Breast epithelium (tissue), 4 donors: ENCODE data around the gene TLK1. TPM values are rescaled to one million over a fixed set of nuclear protein-coding genes. Genes with fewer than 3 reads are reported as not detected.
"Not testable (repeated sequence)": the region's sequence is repeated elsewhere in the genome, so short reads cannot be mapped to it uniquely, and the experiment has no call there.

ENCODE experiments used
- DNase-seq, 2 donors: peaks; one replicate each; pipeline ENCODE4 v3.0.0-alpha.2; 2019; ENCODE audit warnings: low spot score in 2 of 2
- H3K27ac ChIP-seq, 2 donors: fragments of 200-600 bp; sonication (generic) in 1 of 2; one replicate each; pipeline ENCODE4 v1.5.1; 2016 to 2019; ENCODE audit warnings: mild to moderate bottlenecking in 1 of 2
- H3K27me3 ChIP-seq, 2 donors: fragments of 200-600 bp; sonication (generic) in 1 of 2; one replicate each; pipeline versions ENCODE4 v1.5.1 to v1.6.0; 2017 to 2019; ENCODE audit warnings: control low read depth in 1 of 2, mild to moderate bottlenecking in 1 of 2
- H3K36me3 ChIP-seq: fragments of 200-600 bp; one replicate; pipeline ENCODE4 v1.5.1; 2019
- H3K4me1 ChIP-seq, 2 donors: fragments of 200-600 bp; sonication (generic); one replicate each; pipeline ENCODE4 v1.5.1; 2016 to 2019; ENCODE audit warnings: control low read depth in 1 of 2
- H3K4me3 ChIP-seq, 3 donors: fragments of 200-600 bp; sonication (generic); 1 replicate in 2 of 3; 2 replicates in 1 of 3; pipeline ENCODE4 v1.5.1; 2016 to 2019; ENCODE audit warnings: mild to moderate bottlenecking in 3 of 3, moderate library complexity in 2 of 3
- H3K9me3 ChIP-seq, 2 donors: fragments of 200-600 bp; sonication (generic) in 1 of 2; one replicate each; pipeline ENCODE4 v1.5.1; 2016 to 2019; ENCODE audit warnings: control low read depth in 1 of 2
- CTCF ChIP-seq, 3 donors: fragments of 450-650 bp; IDR thresholded peaks; one replicate each; pipeline ENCODE4 v1.5.1; 2016 to 2017; ENCODE audit warnings: antibody characterized with exemption in 3 of 3, mild to moderate bottlenecking in 3 of 3, moderate library complexity in 3 of 3
- POLR2A ChIP-seq: fragments of 450-650 bp; IDR thresholded peaks from one replicate; pipeline ENCODE4 v1.6.1; 2016; ENCODE audit warnings: antibody characterized with exemption, mild to moderate bottlenecking, moderate library complexity
- POLR2AphosphoS5 ChIP-seq, 3 donors: sonication (generic); formaldehyde crosslinking; IDR thresholded peaks; one replicate each; pipeline ENCODE4 v1.6.1; 2017; ENCODE audit warnings: antibody characterized with exemption in 3 of 3
- intact Hi-C: fragments of 100-400 bp; cut with DNase I; formaldehyde crosslinking; loops from one replicate; pipeline ENCODE4 v1.15.1; 2023; ENCODE audit warnings: low total_unique reads
- total RNA-seq, 3 donors: library from RNA; depleted of rRNA; stranded (reverse); fragments of >200 nt; gene quantifications; one replicate each; pipeline ENCODE4 v1.1.0, GENCODE V29; 2016

Gene TLK1
- total RNA-seq, 3 donors from 2014 or later = 34.1 to 45.7 (median 40.6) TPM

- H3K27ac ChIP-seq = no peak overlapping the region
- H3K9me3 ChIP-seq = no peaks in the 10 kb centered on the region
- no peak for DNase-seq
- H3K27me3 ChIP-seq = no peaks in the 10 kb centered on the region
- no peaks in the 10 kb centered on the region for H3K4me1 ChIP-seq
- no peaks in the 10 kb centered on the region for H3K36me3 ChIP-seq
- H3K4me3 ChIP-seq = no peak overlapping the region
- intact Hi-C loops = no loop called here
- TF ChIP-seq POLR2A (no peak), POLR2AphosphoS5 (IDR thresholded peaks at IDR 0.05) (no peak), CTCF (IDR thresholded peaks at IDR 0.05) (no peak)
These were observed 5.3 kb upstream of the TLK1 start for GRCh38 chr2:171165967-171166327.

GRCh38 chr2:171163261-171163660 is 2.6 kb upstream of the TLK1 start:
- intact Hi-C loops = no loop called here
- H3K4me3 ChIP-seq = no peak overlapping the region
- no peaks in the 10 kb centered on the region for H3K27me3 ChIP-seq
- TF ChIP-seq CTCF (IDR thresholded peaks at IDR 0.05) (no peak), POLR2AphosphoS5 (IDR thresholded peaks at IDR 0.05) (no peak), POLR2A (no peak)
- H3K9me3 ChIP-seq = no peaks in the 10 kb centered on the region
- no peaks in the 10 kb centered on the region for H3K4me1 ChIP-seq
- H3K36me3 ChIP-seq = no peaks in the 10 kb centered on the region
- DNase-seq = no peak
- H3K27ac ChIP-seq = no peak overlapping the region

- H3K36me3 ChIP-seq, H3K4me1 ChIP-seq, H3K27ac ChIP-seq, DNase-seq, H3K4me3 ChIP-seq, intact Hi-C loops, H3K9me3 ChIP-seq, H3K27me3 ChIP-seq: not testable (repeated sequence)
These were observed 2.0 kb upstream of the TLK1 start for GRCh38 chr2:171162522-171163197.

GRCh38 chr2:171160956-171161740 is 455 bp upstream of the TLK1 start:
- Histone ChIP-seq H3K4me3 (peak overlapping the region; percentile 68 to 97 (median 86)), H3K36me3 (no peaks in the 10 kb centered on the region), H3K27me3 (no peaks in the 10 kb centered on the region), H3K9me3 (no peaks in the 10 kb centered on the region), H3K4me1 (no peaks in the 10 kb centered on the region), H3K27ac (peak overlapping the region; percentile 98 to 99)
- intact Hi-C loops = no loop called here
- no peak for TF ChIP-seq CTCF (IDR thresholded peaks at IDR 0.05)
- TF ChIP-seq POLR2A = no peak
- no peak for TF ChIP-seq POLR2AphosphoS5 (IDR thresholded peaks at IDR 0.05)
- DNase-seq = peak; percentile 58 to 66

- peak in 1 of 3 donors; percentile 1 for TF ChIP-seq CTCF (IDR thresholded peaks at IDR 0.05)
- no peak for TF ChIP-seq POLR2A
- no peak for TF ChIP-seq POLR2AphosphoS5 (IDR thresholded peaks at IDR 0.05)
- intact Hi-C loops = no loop called here
- H3K27ac ChIP-seq = peak overlapping the region; percentile 98 to 99
- H3K36me3 ChIP-seq = no peaks in the 10 kb centered on the region
- no peaks in the 10 kb centered on the region for H3K27me3 ChIP-seq
- H3K9me3 ChIP-seq = no peaks in the 10 kb centered on the region
- DNase-seq = peak; percentile 29 to 56
- H3K4me3 ChIP-seq = peak overlapping the region; percentile 68 to 97 (median 86)
- no peaks in the 10 kb centered on the region for H3K4me1 ChIP-seq
These were observed 1.1 kb downstream of the TLK1 start for GRCh38 chr2:171159372-171160118.
